HFF-Myc (cell line): ENCODE measurements around the gene PPP1R36.
"Not testable (repeated sequence)": the region's sequence is repeated elsewhere in the genome, so short reads cannot be mapped to it uniquely, and the experiment has no call there.

Source experiments
- DNase-seq: peaks from one replicate; pipeline ENCODE4 v3.0.0-alpha.2; 2011; ENCODE audit warnings: low read depth; ENCODE audit errors: extremely low read depth
- H3K4me3 ChIP-seq: replicated peaks from 2 replicates; pipeline ENCODE4 v1.5.1; 2011; ENCODE audit warnings: low read depth, mild to moderate bottlenecking, control low read depth, low read length
- CTCF ChIP-seq: IDR thresholded peaks from 2 replicates; pipeline ENCODE4 v1.5.1; 2012; ENCODE audit warnings: mild to moderate bottlenecking, low read depth, low read length, control low read depth; ENCODE audit errors: missing control alignments

PPP1R36 gene

GRCh38 chr14:64508215-64508776 is 41.5 kb upstream of the PPP1R36 start:
- DNase-seq = no peak
- TF ChIP-seq CTCF = no peak
- H3K4me3 ChIP-seq = no peak overlapping the region

- no peak overlapping the region for H3K4me3 ChIP-seq
- DNase-seq = no peak
- no peak for TF ChIP-seq CTCF
Observed at GRCh38 chr14:64509036-64509435, 40.7 kb upstream of the PPP1R36 start.

- peak; percentile 63 for DNase-seq
- TF ChIP-seq CTCF = peak; percentile 90
- H3K4me3 ChIP-seq = no peak overlapping the region
Observed at GRCh38 chr14:64510825-64511671, 38.7 kb upstream of the PPP1R36 start.

GRCh38 chr14:64513271-64513670 is 36.5 kb upstream of the PPP1R36 start:
- H3K4me3 ChIP-seq = no peak overlapping the region
- DNase-seq = no peak
- TF ChIP-seq CTCF = no peak

GRCh38 chr14:64515053-64515452 is 34.7 kb upstream of the PPP1R36 start:
- no peak for DNase-seq

GRCh38 chr14:64516969-64517368 is 32.8 kb upstream of the PPP1R36 start:
- DNase-seq = no peak
- no peak for TF ChIP-seq CTCF
- H3K4me3 ChIP-seq = no peak overlapping the region

More at GRCh38 chr14:64515053-64515452, 34.7 kb upstream of the PPP1R36 start:
- no peak for TF ChIP-seq CTCF
- no peak overlapping the region for H3K4me3 ChIP-seq

GRCh38 chr14:64517667-64518066 is 32.1 kb upstream of the PPP1R36 start:
- DNase-seq, H3K4me3 ChIP-seq: not testable (repeated sequence)
